ENCODE data around the gene GLS. TPM values are rescaled to one million over a fixed set of nuclear protein-coding genes. Genes with fewer than 3 reads are reported as not detected.
A peak's percentile ranks its signal among the peaks of the same experiment; 100 is the strongest.

The GLS gene
- polyA plus RNA-seq, 1 experiment = 206 TPM

GRCh38 chr2:190978389-190979053 lies 97.9 kb downstream of the GLS start:
- TF ChIP-seq CTCF (IDR thresholded peaks at IDR 0.05; ENCODE audit: low read depth, low read length) = no peak
- no peak for DNase-seq (ENCODE audit: low read depth, low spot score)
- ChIA-PET POLR2A (no interaction called here), CTCF (no interaction called here)
- Histone ChIP-seq H3K9me3 (ENCODE audit: control insufficient read depth, insufficient read depth, low read length) (no peaks in the 10 kb centered on the region), H3K27me3 (ENCODE audit: control insufficient read depth, insufficient read depth, low read length) (no peaks in the 10 kb centered on the region), H3K27ac (ENCODE audit: low read depth, low read length) (no peak overlapping the region), H3K4me3 (ENCODE audit: low read depth, low read length) (no peak overlapping the region)

- peak overlapping the region; percentile 8 for H3K4me3 ChIP-seq (ENCODE audit: low read depth, low read length)
- CTCF ChIA-PET = interaction anchor here (0.6 to 1.9 kb wide), 3 partner anchors 9 to 199 kb away, joined by 3 to 4 read pairs (median 4); no protein-coding TSS in a partner anchor
- H3K9me3 ChIP-seq (ENCODE audit: control insufficient read depth, insufficient read depth, low read length) = no peaks in the 10 kb centered on the region
- peak overlapping the region; percentile 49 for H3K27ac ChIP-seq (ENCODE audit: low read depth, low read length)
- peak; percentile 88 for DNase-seq (ENCODE audit: low read depth, low spot score)
- TF ChIP-seq CTCF (IDR thresholded peaks at IDR 0.05; ENCODE audit: low read depth, low read length) = no peak
- no peaks in the 10 kb centered on the region for H3K27me3 ChIP-seq (ENCODE audit: control insufficient read depth, insufficient read depth, low read length)
- POLR2A ChIA-PET = interaction anchor here (0.6 to 1.0 kb wide), 4 partner anchors 32 to 98 kb away, joined by 3 to 5 read pairs (median 4); no protein-coding TSS in a partner anchor
Measured at GRCh38 chr2:190979906-190980629, 99.4 kb downstream of the GLS start.

GRCh38 chr2:190980630-190981209 lies 100.1 kb downstream of the GLS start:
- no peak for DNase-seq (ENCODE audit: low read depth, low spot score)
- peak overlapping the region; percentile 49 for H3K27ac ChIP-seq (ENCODE audit: low read depth, low read length)
- no peak for TF ChIP-seq CTCF (IDR thresholded peaks at IDR 0.05; ENCODE audit: low read depth, low read length)
- no peaks in the 10 kb centered on the region for H3K27me3 ChIP-seq (ENCODE audit: control insufficient read depth, insufficient read depth, low read length)
- H3K9me3 ChIP-seq (ENCODE audit: control insufficient read depth, insufficient read depth, low read length) = no peaks in the 10 kb centered on the region
- ChIA-PET CTCF (interaction anchor here (0.6 to 1.9 kb wide), 3 partner anchors 10 to 200 kb away, joined by 3 to 4 read pairs (median 4); no protein-coding TSS in a partner anchor), POLR2A (interaction anchor here (1.0 kb wide), 1 partner anchor 99 kb away, joined by 5 read pairs; no protein-coding TSS in a partner anchor)
- H3K4me3 ChIP-seq (ENCODE audit: low read depth, low read length) = no peak overlapping the region

GRCh38 chr2:190981333-190981732 lies 100.7 kb downstream of the GLS start:
- Histone ChIP-seq H3K9me3 (ENCODE audit: control insufficient read depth, insufficient read depth, low read length) (no peaks in the 10 kb centered on the region; the same call in 1 of the 2 replicates), H3K27me3 (ENCODE audit: control insufficient read depth, insufficient read depth, low read length) (no peaks in the 10 kb centered on the region), H3K27ac (ENCODE audit: low read depth, low read length) (no peak overlapping the region), H3K4me3 (ENCODE audit: low read depth, low read length) (no peak overlapping the region)
- POLR2A ChIA-PET = no interaction called here
- no peak for DNase-seq (ENCODE audit: low read depth, low spot score)
- no peak for TF ChIP-seq CTCF (IDR thresholded peaks at IDR 0.05; ENCODE audit: low read depth, low read length)
- CTCF ChIA-PET = interaction anchor here (1.9 kb wide), 1 partner anchor 200 kb away, joined by 4 read pairs; no protein-coding TSS in a partner anchor
